ENCODE results near the gene F12.
"Not testable (repeated sequence)": the region's sequence is repeated elsewhere in the genome, so short reads cannot be mapped to it uniquely, and the experiment has no call there.

F12 gene

GRCh38 chr5:177432143-177432838 is 22.9 kb upstream of the F12 start:
- no peak for DNase-seq

- DNase-seq, result peak in 2 of 4 experiments; percentile 51 to 53
These were observed 22.2 kb upstream of the F12 start for GRCh38 chr5:177431317-177432142.

GRCh38 chr5:177430972-177431316 is 21.6 kb upstream of the F12 start:
- DNase-seq, result no peak

GRCh38 chr5:177430140-177430951 is 21.0 kb upstream of the F12 start:
- no peak for DNase-seq

GRCh38 chr5:177429248-177430040 is 20.1 kb upstream of the F12 start:
- peak in 3 of 4 experiments; percentile 27 to 76 (median 70) for DNase-seq

- no peak for DNase-seq
These were observed 19.3 kb upstream of the F12 start for GRCh38 chr5:177428574-177429217.

- no peak for DNase-seq
These were observed 18.7 kb upstream of the F12 start for GRCh38 chr5:177427919-177428573.

- no peak for DNase-seq
These were observed 18.0 kb upstream of the F12 start for GRCh38 chr5:177427211-177427822.

GRCh38 chr5:177426566-177427210 is 17.3 kb upstream of the F12 start, which contains the start of gene GRK6:
Gene GRK6, plus strand, starts transcription at chr5:177426676. Its CDS starts 170 bp downstream, at chr5:177426846.
- DNase-seq, result peak in 3 of 4 experiments; percentile 34 to 63 (median 49)

- DNase-seq, result peak; percentile 93 to 98 (median 95)
These were observed 16.6 kb upstream of the F12 start for GRCh38 chr5:177425801-177426565.

- no peak for DNase-seq
These were observed 15.9 kb upstream of the F12 start for GRCh38 chr5:177425196-177425800.

GRCh38 chr5:177423671-177424070 is 14.3 kb upstream of the F12 start:
- no peak for DNase-seq

- DNase-seq, result no peak
These were observed 11.9 kb upstream of the F12 start for GRCh38 chr5:177421062-177421798.

- not testable (repeated sequence) for DNase-seq
These were observed 11.1 kb upstream of the F12 start for GRCh38 chr5:177420472-177420871.

- no peak for DNase-seq
These were observed 9.7 kb upstream of the F12 start for GRCh38 chr5:177419046-177419445.

GRCh38 chr5:177417081-177417480 is 7.7 kb upstream of the F12 start:
- not testable (repeated sequence) for DNase-seq

GRCh38 chr5:177414481-177414880 is 5.1 kb upstream of the F12 start:
- no peak for DNase-seq

GRCh38 chr5:177412603-177413233 is 3.4 kb upstream of the F12 start:
- DNase-seq, result no peak
